ELF-1 (cell line): Measurements from ENCODE around the gene GRK3.

ENCODE experiments used
- DNase-seq: peaks from one replicate; pipeline ENCODE4 v3.0.0-alpha.2; 2016; ENCODE audit warnings: low read depth, low spot score

The GRK3 gene

DNA sequence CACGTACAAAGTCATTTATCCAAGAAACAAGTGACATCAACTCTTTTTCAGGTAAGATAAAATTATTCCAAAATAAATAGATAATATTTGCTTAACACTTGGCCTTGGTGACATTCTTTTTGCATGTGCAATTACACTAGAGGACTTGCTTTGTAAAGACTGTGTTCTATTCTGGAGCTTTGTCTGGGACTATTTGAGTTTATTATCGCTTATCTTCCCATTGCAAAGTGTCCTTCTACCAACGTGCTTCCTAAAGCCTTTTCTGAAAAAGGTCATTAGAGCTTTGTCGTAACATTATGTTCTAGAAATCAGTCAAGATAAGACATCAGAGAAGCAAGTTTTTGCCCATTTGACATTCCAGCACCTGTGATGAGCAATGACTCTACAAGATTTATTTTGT lies 99.2 kb downstream of the GRK3 start:
- no peak for DNase-seq

DNA sequence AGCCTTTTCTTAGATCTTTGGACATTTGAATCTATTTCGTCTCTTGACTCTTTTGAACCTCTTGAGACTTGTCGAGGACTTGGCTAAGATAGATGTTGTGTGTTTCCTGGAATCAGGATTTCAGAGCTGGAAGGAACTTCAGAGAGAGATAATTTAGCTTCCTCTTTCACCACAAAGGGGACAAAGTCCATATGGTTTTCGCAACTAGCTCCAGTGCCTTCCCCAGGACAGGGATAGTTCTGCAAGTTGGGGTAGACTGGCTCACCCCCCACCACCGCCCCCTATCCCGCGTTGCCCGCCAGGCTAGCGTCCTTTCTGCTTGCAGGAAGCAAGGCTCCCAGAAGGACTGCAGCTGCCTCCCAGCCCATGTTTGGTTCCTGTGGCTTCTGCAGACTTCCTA lies 101.8 kb downstream of the GRK3 start:
- no peak for DNase-seq

DNA sequence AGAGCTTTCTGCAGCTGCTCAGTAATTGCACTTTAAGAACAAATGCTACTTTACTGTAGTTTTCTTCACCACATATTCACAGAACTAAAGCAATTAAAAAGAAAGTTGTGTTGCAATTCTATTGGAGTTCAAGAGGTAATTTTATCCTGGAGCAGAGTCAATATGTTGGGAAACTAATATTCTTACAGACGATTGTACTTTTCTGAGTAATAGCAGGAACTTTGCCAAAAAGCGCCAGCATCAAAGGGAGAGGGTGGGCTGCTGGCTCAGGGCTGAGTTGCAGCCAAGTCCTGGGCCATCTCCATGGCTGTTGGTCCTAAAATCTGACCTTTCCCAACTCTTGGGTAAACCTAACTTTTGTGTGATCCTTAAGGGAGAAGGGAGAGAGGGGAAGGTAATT lies 104.0 kb downstream of the GRK3 start:
- no peak for DNase-seq

DNA sequence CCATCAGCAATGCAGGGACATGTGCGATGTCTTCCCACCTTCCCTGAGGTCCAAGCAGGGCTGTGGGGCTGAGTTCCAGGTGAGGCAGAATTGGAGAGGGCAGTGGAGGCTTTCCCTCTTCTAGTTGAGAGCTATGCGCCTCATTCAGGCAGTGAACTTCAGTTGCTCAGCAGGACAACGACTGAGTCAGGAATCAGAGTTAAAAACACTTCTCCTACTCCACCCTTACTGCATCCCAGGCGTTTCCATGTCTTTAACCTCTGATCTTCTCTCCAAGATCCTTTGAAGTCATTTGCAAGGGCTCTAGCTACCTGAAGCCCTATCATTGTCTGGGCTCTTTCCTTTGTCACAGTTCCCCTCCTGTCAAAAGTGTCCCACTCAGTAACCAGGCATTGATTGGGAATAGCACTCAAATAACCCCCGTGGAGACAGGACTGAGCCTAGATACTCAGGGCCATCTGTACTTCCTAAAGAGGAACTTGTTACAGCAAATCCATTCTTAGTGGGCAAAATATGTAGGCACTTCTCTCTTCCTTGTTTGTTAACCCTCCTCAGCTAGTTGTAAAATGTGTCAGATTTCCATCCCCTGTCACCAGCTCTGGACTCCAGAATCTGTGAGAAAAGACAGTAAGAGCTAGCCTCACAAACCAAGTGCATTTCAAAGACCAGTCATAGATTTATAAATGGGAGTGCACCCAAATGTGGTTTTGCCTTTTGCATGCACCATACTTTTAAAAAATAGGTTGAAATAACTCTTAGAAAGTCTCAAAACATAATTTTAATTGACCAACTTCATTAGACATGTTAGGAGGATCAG lies 105.0 kb downstream of the GRK3 start:
- peak; percentile 14 for DNase-seq

DNA sequence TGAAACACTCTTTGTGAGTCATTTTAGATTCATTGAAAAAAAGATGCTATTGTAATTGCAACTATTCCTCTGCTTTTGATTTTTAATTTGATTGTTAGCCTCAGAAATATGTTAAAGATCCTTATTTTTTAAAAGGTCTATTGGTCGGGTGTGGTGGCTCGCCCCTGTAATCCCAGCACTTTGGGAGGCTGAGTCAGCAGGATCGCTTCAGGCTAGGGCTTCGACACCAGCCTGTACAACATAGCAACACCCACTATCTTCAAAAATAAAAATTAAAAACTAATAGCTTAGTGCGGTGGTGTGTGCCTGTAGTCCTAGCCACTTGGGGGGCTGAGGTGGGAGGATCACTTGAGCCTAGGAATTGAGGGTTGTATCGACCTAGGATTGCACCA lies 105.6 kb downstream of the GRK3 start:
- DNase-seq, result no peak

DNA sequence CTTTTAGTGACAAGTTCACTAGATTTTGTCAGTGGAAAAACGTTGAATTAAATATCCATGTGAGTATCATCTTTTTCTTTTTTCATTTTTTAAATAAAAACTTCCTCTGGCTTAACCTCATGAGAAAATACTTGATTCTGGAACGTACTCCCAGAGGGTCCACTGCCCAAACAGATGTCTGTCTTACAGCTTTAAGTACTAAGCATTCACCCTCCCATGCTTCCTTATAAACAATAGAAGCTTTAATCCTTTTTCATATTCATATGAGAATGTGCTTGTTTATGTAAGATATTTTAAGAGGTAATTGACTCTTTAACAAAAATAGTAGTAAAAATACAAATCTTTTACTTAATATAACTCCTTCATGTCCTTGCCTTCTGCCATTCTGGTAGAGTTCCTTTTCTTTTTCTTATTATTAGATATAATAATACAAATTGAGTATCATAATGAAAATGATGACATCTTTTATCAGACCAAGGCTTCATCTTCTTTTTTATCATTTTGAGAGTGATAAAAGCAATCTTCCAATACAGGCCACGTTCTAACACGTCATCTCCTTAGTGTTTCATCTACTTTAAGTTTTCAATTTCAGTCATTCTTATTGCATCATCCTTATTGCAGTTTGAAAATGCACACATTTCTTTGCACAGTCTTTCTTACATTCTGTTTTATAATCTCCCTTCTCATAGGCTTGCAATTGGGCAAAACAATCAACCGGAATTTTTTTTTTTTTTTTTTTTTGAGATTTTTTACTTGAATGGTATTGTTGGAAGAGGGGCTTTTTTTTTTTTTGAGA lies 108.0 kb downstream of the GRK3 start:
- DNase-seq, result no peak

DNA sequence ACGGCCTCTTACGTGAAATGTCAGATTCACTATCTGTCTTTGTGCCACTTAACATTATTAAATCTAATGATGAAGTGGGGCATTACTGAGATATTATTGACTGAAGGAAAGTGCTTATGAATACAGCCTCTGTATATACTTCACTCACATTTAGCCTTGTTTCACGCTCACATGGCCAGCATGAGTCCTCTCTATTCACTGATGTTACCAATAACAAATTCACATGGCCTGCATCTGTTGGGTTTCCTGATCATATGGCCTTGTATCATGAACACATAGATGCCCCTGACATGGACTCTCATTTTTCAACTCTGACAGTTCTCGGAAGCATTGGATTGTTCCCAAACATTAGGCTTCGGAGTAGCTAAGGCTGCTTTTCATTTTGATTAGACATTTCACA lies 109.2 kb downstream of the GRK3 start:
- no peak for DNase-seq

DNA sequence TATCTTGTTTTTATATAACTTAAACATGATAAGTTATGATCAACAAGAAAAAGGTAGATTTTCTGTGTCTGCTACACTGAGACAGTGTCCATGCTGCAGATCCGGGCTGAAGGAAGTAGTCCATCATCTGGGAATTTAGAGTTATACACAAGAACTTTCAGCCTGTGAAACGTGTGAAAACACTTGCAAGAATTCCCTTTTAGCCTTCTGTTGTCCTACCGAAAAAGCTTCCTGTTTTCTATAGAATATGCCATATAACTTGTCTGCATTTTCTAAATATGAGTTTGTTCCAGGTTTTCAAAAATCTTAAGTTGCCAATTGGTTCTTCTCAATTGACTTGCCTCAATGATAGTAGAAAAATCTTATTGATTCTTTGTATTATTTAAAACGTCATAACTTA lies 113.2 kb downstream of the GRK3 start:
- DNase-seq, result no peak

DNA sequence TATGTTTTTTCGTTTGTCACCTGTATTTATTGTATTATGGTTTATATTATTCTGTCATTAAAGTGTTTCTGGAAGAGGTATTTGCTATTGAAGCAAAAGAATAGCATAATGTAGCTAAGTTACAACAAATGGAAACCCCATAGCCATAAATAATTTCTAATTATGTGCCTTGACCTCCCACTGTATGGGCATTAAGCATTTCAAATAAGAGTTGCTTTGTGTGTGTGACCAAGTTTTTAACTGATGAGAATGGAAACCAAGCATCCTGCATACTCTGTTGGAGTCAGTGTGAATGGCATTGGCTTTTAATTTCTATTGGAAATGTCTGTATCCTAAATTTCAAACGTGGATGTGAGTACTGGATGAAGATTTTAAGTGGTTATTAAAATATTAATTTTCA lies 115.6 kb downstream of the GRK3 start:
- no peak for DNase-seq

DNA sequence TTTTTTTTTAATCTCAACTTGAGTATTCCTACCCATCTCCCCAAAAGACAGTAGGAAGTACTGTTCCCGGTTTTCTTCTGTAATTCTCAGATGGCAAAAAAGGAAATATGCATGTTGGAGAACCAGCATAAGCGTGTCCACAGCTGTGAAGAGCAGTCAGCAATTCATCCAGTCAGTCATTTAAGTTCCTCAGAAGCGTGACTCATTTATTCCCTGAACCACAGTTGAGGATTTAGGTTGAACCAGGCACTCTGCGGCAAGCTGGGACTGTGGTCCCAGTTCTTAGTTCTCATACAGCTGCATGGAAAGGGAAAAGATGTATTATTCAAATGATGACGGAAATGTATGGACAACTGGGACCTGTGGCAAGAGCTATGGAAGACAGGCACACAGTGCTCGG lies 116.5 kb downstream of the GRK3 start:
- DNase-seq, result no peak

DNA sequence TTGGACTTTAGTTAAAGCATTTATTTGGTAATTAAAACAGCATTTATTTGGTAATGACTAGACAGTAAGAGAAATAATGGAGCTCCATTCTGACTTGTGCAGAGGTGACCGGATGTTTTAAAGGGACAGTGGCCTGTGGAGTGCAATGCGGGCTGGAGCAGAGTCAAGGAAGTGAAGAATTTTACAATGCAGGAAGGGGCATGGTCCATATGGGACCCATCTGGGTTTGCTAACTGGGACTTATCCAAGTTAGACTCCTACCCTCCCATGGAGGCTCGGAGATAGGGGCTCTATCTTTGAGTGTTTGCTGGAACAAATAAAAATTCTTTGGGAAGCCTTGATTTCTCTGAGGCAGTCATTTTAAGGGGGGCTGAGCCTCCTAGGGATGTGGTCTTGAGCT lies 117.6 kb downstream of the GRK3 start:
- no peak for DNase-seq

DNA sequence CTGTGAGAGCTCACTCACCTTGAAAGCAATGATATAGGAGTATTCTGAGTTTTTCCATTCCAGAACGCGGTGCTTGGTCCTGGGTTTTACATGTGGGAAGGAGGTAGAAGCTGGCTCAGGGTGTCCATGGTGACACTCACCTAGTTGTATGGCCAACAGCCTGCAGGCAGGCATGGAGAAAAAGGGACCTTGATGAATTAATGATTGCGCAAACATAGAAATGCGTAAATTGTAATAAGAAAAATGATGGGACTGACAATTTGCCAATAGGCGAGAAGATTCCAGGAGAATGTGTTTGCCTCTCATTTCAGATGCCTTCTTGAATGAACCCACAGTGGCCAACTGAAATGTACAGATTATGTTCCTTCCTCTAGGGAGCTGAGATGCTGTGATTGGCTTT lies 124.2 kb downstream of the GRK3 start:
- DNase-seq, result no peak

DNA sequence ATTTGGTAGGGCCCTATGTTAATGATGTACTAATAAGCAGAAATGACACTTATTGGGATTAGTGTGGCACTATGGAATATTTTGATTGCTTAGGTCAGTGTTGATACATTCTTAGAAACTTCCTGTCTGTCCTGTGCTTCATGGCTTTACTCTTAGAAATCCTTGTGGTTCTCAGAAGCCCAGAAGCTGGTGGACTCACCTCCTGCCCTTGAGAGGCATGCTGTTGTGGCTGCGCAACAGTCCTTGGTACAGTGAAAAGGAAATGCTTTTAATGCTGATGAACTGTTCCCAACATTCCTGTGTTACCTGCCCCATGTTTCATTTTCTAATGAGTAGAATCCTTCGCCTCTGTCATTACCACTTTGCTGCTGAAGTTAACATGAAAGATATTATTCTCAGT lies 125.2 kb downstream of the GRK3 start:
- DNase-seq, result no peak

DNA sequence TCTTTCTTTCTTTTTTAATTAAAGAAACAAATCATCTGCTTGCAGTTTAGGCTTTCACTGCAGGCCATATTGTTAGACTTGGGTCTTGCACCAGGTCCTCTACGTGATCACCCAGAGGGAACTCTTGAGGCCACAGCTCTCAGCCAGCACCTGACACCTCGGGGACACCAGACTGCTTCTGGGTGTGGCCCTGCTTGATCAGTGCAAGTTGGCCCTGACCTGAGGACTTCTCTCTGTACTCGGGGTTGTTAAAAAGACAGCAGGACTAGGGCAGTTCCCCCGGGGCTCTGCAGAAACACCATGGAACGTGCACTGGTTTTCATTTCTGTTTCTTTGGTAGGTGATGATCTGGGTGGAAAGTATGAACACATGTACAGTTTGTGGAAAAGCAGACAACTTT lies 126.3 kb downstream of the GRK3 start:
- no peak for DNase-seq

DNA sequence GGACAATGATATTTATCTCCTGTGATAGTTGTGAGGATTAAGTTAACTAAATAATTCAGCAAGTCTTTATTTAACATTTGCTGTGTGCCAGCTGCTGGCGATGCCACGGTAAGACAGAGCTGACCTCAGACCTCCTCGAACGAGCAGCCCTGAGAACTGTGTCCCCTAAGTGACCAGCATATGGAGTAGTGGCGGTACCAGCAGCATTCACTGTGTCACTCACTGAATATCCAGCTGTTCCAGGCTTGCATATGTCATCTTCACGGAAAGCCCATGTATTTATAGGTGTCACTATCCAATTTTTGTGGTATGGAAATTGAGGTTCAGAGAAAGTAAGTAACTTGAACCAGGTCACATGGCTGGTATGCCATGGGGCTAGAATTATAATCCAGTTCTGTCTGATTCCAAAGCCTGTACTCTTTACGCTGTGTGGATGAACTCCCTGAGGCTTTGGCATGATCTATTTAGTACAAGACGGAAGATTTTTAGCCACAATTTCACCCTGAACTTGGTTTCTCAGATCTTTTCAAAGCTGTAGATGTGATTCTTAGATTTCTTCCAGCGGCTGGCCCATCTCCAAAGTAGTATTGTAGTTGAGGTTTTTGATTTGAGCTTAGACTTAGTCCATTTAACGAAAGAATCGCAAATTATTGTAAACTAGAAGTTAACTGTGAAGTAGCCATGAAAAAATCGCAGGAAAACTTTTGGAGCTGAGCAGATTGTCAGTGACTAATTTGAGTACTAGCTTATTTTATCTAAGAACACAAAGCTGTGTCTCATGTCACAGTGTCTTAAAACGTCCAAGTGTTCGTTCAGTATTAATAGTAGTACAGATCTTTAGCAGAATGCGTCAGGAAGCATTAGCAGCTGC lies 128.2 kb downstream of the GRK3 start:
- no peak for DNase-seq

DNA sequence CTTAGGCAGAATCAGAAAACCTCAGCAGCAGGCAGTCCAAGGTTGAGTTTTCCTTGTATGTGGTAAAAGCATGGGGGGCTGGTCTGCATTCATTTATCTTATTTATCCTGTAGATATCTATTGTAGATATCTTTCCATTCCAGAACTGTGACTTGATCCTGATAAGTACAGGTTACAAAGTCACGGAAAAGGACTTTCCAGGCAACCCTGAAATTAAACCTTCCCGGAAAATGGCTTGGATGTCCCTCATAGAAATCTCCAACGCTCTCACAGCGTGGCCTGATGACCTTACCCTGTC lies 128.7 kb downstream of the GRK3 start:
- no peak for DNase-seq

DNA sequence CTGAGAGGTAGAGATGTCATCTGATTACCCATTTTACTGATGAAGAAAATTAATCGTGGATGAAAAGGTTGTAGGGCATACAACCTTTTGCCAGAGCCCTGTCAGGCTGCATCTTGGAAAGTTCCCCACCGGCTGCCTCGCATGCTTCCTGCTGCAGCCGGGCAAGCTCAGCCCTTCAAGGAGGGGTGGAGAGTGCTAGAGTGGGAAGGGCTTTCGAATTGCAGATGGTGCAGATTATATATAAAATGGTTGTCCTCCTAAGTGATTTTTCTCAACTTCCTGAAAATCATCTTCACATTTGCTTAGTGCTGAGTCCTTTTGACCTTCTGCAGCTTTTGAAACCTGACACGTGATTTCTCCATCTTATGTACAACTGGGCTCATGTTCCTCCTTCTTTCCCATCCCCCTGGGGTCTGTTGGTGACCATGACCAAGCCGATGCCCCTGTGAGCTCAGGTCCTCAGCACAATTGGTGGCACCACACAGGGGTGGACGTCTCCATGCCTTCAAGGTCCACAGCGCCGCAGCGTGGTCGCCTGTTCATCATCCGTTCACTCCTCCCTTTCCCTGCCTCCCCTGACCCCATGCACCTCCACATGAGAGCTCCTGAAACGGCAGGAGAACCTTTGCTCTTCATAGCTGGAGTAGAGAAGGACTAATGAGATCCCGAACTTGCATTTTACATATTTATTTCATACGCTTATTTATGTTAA lies 129.9 kb downstream of the GRK3 start:
- no peak for DNase-seq

DNA sequence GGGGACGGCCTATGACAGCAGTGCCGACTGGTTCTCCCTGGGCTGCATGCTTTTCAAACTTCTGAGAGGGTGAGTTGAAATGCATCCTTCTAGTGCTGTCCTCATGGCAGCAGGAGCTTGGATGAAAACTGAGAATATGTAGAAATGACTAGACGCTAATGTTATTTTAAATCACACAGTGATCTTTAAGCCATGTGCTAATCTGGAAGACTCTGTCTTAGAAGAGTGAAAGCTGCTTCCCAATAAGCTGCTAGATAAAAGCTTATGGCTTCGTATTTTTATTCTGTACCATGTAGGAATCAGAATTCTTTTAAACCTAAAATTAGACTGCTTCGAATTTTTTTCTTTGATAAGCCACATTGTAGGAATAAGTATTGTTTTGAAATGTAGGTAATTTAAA lies 130.7 kb downstream of the GRK3 start:
- no peak for DNase-seq

DNA sequence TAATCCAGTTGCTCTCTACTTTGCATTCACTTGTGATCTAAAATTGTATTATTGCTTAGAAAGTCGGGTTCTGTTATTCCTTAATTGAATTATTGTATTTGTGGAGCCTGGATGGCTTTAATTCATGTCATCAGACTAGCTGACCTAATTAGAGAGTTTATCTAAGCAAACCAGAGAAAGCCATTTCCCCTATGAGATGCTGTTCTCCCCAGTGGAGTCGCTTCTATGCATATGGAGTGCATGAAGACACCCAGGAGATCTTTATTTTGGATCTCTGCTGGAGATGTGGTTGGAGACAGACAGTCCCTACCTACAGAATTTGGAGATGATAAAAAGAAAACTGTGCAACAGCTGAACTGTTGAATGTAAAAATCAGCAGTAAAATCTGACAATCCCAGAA lies 132.3 kb downstream of the GRK3 start:
- no peak for DNase-seq

DNA sequence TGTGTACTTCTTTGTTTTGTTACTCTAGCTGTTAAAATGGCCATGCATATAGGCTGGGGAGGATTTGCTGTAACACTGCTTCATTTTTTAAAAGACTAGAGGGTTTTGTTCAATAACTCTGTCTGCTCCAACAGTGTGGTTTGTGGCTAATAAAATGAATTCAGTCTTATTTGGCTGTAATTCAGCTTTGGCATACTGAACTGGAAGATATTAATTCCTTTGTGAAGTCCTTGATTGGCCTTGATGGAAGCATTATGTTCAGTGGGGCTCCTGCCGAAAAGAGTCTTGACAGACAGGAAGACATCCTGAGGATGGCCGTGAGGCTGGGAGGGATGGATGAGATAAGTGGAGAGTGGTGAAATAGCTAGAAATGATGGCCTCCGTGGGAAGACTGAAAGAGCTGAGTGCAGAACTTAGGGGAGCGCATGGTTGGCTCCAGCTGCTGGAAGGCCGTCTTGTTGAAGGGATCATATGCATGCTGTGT lies 132.7 kb downstream of the GRK3 start:
- DNase-seq, result no peak

DNA sequence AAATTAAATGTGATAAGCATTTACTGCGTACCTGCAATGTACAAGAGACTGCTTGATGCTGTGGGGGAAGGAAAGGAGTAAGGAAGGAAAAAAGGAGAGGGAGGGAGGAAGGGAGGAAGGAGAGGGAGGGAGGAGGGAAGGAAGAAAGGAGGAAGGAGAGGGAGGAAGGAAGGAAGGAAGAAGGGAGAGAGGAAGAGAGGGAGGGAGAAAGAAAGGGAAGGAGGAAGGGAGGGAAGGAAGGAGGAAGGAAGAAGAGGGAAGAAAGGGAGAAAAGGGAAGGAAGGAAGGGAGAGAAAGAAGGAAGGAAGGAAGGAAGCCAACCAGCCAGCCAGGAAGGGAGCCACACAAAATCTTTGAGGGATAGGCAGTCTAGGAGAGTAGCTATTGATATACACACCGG lies 133.5 kb downstream of the GRK3 start:
- DNase-seq, result no peak

DNA sequence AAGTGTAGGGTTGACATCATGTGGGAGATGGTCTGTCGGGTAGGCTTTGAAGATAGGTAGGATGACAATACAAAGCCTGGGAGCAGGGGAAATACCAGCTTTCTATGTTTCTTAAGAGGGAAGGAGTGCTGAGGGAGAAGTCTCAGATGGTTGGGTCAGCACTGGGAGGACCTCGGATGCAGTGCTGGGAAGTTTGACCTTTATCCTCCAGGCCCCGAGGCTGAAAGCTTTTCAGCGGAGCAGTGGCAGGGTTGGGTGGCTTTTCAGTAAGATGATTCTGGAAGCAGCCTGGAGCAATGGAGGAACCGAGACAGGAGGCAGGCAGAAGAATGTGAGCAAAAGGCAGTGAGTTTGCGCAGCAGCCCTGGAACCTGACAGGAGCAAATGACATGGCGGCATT lies 134.0 kb downstream of the GRK3 start:
- peak; percentile 75 for DNase-seq
